Caco-2 (cell line): Measurements from ENCODE around the gene IFTAP. TPM values are rescaled to one million over a fixed set of nuclear protein-coding genes. Genes with fewer than 3 reads are reported as not detected.

Experiments
- BruUV-seq: library from RNA; stranded (reverse); fragments of 400-500 nt; replicated peaks from 2 replicates; lab custom pipeline; 2021; lab: Mats Ljungman, UMichigan
- CTCF ChIA-PET: fragments of 300-600 bp; sonication (Branson Sonifier 250); formaldehyde crosslinking; loops from one replicate; lab custom pipeline; 2022; ENCODE audit warnings: antibody characterized with exemption; lab: Charles Lee
- POLR2A ChIA-PET: fragments of 300-600 bp; sonication (Branson Sonifier 250); formaldehyde crosslinking; loops from one replicate; lab custom pipeline; 2022; ENCODE audit warnings: antibody characterized with exemption; lab: Charles Lee
- DNase-seq, 2 experiments: peaks; one replicate each; pipeline versions ENCODE4 v3.0.0 to v3.0.0-alpha.2; 2020 to 2022
- H3K27me3 ChIP-seq: replicated peaks from 2 replicates; pipeline ENCODE4 v1.6.0; 2011; ENCODE audit warnings: low read length; ENCODE audit not compliant: control insufficient read depth, insufficient read depth
- H3K36me3 ChIP-seq: 2 replicates; pipeline ENCODE4 v1.5.1; 2011; ENCODE audit warnings: low read length; ENCODE audit not compliant: control insufficient read depth, insufficient read depth
- H3K4me1 ChIP-seq: fragments of 250-450 bp; sonication (Bioruptor Pico); 2 replicates; pipeline ENCODE4 v1.5.1; 2020; ENCODE audit warnings: mild to moderate bottlenecking
- H3K4me3 ChIP-seq: 2 replicates; pipeline ENCODE4 v1.5.1; 2011; ENCODE audit warnings: low read depth, mild to moderate bottlenecking, control low read depth, low read length
- H3K9me3 ChIP-seq: fragments of 250-450 bp; sonication (Bioruptor Pico); 2 replicates; pipeline ENCODE4 v1.5.1; 2020; ENCODE audit warnings: mild to moderate bottlenecking, moderate library complexity
- H3K27ac Mint-ChIP-seq: one replicate; pipeline ENCODE4 v1.8.0; 2022; ENCODE audit warnings: mixed read lengths; ENCODE audit not compliant: unreplicated experiment
- H3K27me3 Mint-ChIP-seq: one replicate; pipeline ENCODE4 v1.8.0; 2022; ENCODE audit warnings: mixed read lengths; ENCODE audit not compliant: insufficient read depth, unreplicated experiment
- H3K36me3 Mint-ChIP-seq: one replicate; pipeline ENCODE4 v1.8.0; 2022; ENCODE audit warnings: mild to moderate bottlenecking, mixed read lengths; ENCODE audit not compliant: insufficient read depth, unreplicated experiment
- H3K4me1 Mint-ChIP-seq: one replicate; pipeline ENCODE4 v1.8.0; 2022; ENCODE audit warnings: low read depth, mixed read lengths; ENCODE audit not compliant: unreplicated experiment
- H3K4me3 Mint-ChIP-seq: one replicate; pipeline ENCODE4 v1.8.0; 2022; ENCODE audit warnings: mild to moderate bottlenecking, moderate library complexity, mixed read lengths; ENCODE audit not compliant: unreplicated experiment
- H3K9me3 Mint-ChIP-seq: one replicate; pipeline ENCODE4 v1.8.0; 2022; ENCODE audit warnings: mixed read lengths; ENCODE audit not compliant: unreplicated experiment
- CTCF ChIP-seq, 2 experiments: fragments of 200-600 bp in 1 of 2; IDR thresholded peaks; 1 replicate in 1 of 2; 2 replicates in 1 of 2; pipeline versions ENCODE4 v1.5.1 to v1.8.0; 2011 to 2022; ENCODE audit warnings: antibody characterized with exemption in 1 of 2, control low read depth in 1 of 2, inconsistent platforms in 1 of 2, low read depth in 1 of 2, low read length in 1 of 2, mild to moderate bottlenecking in 1 of 2, moderate library complexity in 1 of 2; ENCODE audit not compliant: insufficient read depth in 1 of 2, severe bottlenecking in 1 of 2, unreplicated experiment in 1 of 2
- intact Hi-C: fragments of 100-400 bp; cut with micrococcal nuclease; formaldehyde crosslinking; loops from one replicate; pipeline ENCODE4 v1.10.0; 2022; ENCODE audit not compliant: unreplicated experiment
- total RNA-seq: library from RNA; stranded (reverse); gene quantifications from 2 replicates; pipeline ENCODE4 v1.2.3, GENCODE V29; 2022

IFTAP gene
- total RNA-seq, 1 experiment from 2014 or later = 10.4 TPM

GRCh38 chr11:36683818-36684217 is 89.5 kb downstream of the IFTAP start:
- peaks cover 5% of the 10 kb centered on the region for H3K27me3 Mint-ChIP-seq
- no peaks in the 10 kb centered on the region for H3K4me1 Mint-ChIP-seq
- no peaks in the 10 kb centered on the region for H3K4me1 ChIP-seq
- no peaks in the 10 kb centered on the region for H3K9me3 ChIP-seq
- no TSS peak for BruUV-seq
- ChIA-PET POLR2A (no interaction called here), CTCF (interaction anchor here (0.7 kb wide), 1 partner anchor 19 kb away, joined by 3 read pairs; no protein-coding TSS in a partner anchor)
- no peak overlapping the region for H3K4me3 ChIP-seq
- H3K36me3 Mint-ChIP-seq = no peaks in the 10 kb centered on the region
- H3K27ac Mint-ChIP-seq = no peak overlapping the region
- intact Hi-C loops = no loop called here
- H3K4me3 Mint-ChIP-seq = no peak overlapping the region
- DNase-seq = no peak
- no peaks in the 10 kb centered on the region; the same call in 1 of the 2 replicates for H3K27me3 ChIP-seq
- H3K9me3 Mint-ChIP-seq = no peaks in the 10 kb centered on the region
- no peaks in the 10 kb centered on the region for H3K36me3 ChIP-seq
- no peak for TF ChIP-seq CTCF (IDR thresholded peaks at IDR 0.05; ENCODE audit: insufficient read depth in 1 of 2, low read depth in 1 of 2, low read length in 1 of 2, severe bottlenecking in 1 of 2, unreplicated experiment in 1 of 2)

GRCh38 chr11:36684840-36685801 is 90.8 kb downstream of the IFTAP start:
- CTCF ChIA-PET = no interaction called here
- Mint-ChIP-seq H3K4me1 (no peaks in the 10 kb centered on the region), H3K36me3 (no peaks in the 10 kb centered on the region)

More at GRCh38 chr11:36684840-36685801, 90.8 kb downstream of the IFTAP start:
- H3K27ac Mint-ChIP-seq = no peak overlapping the region
- Histone ChIP-seq H3K9me3 (no peaks in the 10 kb centered on the region), H3K4me1 (no peaks in the 10 kb centered on the region), H3K4me3 (no peak overlapping the region), H3K36me3 (no peaks in the 10 kb centered on the region), H3K27me3 (no peaks in the 10 kb centered on the region; the same call in 1 of the 2 replicates)
- H3K9me3 Mint-ChIP-seq = no peaks in the 10 kb centered on the region
- DNase-seq = no peak
- no peak overlapping the region for H3K4me3 Mint-ChIP-seq
- TF ChIP-seq CTCF (IDR thresholded peaks at IDR 0.05; ENCODE audit: insufficient read depth in 1 of 2, low read depth in 1 of 2, low read length in 1 of 2, severe bottlenecking in 1 of 2, unreplicated experiment in 1 of 2) = no peak
- POLR2A ChIA-PET = no interaction called here
- BruUV-seq = no TSS peak
- intact Hi-C loops = loop anchor here (5.0 kb wide), 1 partner anchor 123 kb away; no protein-coding TSS in a partner anchor
- H3K27me3 Mint-ChIP-seq = peaks cover 8% of the 10 kb centered on the region
